Ramos (cell line): ENCODE data around the gene BTNL9.
"Not testable (repeated sequence)": the region's sequence is repeated elsewhere in the genome, so short reads cannot be mapped to it uniquely, and the experiment has no call there.

ENCODE experiments used
- in situ Hi-C: fragments of 300-500 bp; cut with MboI; formaldehyde crosslinking; loops from one replicate; pipeline ENCODE4 v1.14.3; 2022; ENCODE audit warnings: low sequenced_read_pairs; ENCODE audit not compliant: unreplicated experiment

The BTNL9 gene

DNA sequence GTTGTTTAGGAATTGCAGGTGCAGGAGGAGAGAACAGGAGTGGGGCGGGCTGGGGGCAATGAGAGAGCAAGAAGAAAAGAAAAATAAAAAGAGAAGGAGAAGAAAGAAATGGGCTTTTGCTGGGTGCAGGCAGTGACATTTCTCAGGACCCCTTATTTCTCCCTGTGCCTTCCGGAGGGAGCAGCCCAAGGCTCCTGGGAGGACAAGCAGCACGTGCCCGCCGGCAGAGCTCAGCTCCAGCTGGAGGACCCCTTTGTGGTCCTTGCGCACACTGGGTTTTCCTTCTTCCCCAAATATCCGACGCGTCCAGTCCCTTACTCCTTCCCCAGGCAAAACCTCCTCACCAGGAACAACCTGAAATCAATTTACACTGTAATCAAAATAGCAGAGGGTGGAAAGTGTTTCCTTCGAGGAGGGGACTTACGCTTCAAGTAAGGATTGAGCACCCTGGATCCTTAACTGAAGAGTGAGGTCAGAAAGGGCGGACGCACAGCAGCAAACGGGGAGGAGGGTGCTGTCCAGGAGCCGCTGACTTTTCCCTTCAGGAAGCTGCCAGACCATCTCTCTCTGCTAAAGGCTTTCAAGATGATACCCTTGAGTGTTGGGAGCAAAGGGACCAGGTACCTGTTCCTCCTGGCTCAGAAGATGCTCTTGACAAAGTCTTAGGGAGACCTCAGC lies 2.1 kb downstream of the BTNL9 start:
- in situ Hi-C loops = no loop called here

DNA sequence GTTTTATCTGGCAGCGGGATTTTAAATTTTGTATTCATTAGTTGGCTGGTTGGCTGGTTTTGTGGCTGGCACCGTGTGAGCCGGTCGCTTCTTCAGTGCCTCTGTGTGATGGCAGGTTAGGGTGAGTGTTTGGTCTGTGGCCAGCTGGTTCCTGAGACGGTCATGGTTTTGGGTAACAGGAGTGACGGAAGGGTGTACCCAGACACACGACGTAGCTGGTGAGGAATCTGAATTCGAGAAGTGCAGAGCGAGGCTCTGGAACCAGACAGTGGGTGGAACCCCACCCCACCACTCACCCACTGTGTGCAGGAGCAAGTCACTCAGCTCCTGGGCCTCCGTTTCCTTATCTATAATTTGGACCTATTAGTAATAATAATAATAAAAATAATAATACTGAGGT lies 2.7 kb downstream of the BTNL9 start:
- in situ Hi-C loops = no loop called here

DNA sequence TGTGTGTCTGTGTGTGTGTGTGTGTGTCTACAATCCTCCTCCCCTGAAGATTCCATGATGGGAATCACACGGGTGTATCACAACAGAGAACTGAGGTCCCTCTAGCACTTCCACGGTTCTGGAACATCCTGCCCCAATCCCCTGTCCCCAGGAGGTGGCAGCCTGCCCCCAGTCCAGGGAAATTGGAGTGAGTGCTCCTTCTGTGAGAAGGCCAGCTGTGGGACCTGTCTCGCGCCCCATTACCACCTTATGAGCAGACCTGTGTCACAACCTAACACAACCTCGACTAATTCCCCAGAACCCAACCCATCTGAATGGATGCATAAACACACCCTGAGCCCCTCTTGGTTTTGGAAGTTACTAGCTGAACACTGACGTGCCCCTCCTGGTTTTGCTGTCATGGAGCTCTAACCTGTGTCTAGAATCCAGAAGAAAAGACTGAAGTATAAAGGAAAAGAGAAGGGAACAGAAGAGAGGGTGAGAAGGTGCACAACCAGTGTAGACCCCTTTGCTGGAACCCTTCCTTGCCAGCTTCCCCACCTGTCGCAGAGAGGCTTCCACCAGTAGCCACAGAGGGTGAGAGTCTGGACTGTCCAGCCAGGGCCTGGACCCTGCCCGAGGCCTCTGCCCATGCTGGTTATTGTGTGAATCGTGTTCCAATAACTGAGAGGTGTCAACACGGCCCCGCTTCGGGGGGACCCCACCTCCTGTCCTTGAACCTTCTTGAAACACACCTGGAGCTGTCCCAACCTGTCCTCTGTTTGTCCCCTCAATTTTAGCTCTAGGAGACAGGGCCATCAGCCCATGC lies 3.4 kb downstream of the BTNL9 start:
- in situ Hi-C loops = no loop called here

DNA sequence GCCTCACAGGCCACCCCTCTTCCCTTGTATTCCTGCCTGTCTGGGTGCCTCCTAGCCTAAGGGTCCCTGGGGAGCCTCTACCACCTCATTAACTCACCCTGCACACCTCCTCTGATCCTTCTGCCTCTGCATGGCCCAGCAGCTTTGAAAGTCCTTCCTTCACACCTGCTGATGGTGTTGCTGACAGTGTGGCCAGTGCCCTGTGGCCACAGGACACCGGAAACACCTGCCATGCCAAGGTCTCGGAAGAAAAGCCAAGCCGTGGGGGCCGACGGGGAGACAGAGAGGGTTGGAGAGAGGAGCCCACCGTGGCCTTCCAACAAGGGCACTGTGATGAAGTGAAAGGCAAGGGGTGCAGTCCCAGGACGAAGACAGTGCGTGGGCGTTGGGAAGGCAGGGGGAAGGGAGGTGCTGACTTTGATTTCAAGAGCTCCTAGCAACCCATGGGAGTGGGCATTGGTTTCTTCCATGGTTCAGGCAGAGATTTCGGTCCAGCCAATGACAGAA lies 4.1 kb downstream of the BTNL9 start:
- in situ Hi-C loops = no loop called here

DNA sequence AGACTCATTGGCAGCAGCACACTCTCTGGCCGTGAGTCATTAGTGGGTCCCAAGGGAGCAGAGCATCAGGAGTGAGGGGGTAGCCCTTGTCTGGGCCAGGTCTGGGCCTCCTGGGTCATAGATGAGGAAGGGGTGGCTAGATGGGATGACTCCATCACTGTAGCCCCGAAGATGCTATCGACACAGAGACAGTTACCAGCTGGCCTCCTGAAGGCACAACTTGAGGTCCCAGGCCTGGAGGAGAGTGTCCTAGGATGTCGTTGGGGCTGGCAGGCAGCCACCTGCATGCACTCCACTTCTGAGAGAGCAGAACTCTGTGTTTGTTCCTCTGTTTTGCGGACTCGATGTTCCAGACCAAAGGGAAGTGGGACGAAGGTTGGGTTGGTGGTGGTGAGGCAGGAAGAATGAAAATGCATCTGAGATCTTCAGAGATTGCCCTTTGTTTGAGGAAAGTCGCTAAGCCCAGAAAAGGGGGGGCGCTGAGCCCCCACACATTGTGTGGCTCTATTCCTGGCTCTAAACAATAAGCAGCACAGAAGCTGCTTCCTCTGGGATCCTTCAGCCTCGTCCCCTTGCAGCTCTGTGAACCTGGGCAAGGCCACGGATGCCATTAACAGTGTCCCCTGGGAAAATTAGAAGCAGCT lies 4.7 kb downstream of the BTNL9 start:
- in situ Hi-C loops = no loop called here

DNA sequence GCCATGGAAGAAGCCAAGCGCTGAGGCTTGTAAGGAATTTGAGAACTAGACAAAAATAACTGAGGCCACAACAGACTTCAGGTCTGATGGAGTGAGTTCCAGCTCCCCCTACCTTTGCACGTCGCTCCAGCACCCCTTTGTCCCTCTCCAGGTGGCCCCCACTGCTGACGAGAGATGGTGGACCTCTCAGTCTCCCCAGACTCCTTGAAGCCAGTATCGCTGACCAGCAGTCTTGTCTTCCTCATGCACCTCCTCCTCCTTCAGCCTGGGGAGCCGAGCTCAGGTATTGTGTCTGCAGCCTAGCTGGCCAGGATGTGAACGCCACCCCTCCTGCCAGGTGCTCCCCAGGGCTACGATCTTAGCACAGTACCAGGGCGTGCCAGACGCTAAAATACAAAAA lies 5.2 kb downstream of the BTNL9 start:
- in situ Hi-C loops = no loop called here

DNA sequence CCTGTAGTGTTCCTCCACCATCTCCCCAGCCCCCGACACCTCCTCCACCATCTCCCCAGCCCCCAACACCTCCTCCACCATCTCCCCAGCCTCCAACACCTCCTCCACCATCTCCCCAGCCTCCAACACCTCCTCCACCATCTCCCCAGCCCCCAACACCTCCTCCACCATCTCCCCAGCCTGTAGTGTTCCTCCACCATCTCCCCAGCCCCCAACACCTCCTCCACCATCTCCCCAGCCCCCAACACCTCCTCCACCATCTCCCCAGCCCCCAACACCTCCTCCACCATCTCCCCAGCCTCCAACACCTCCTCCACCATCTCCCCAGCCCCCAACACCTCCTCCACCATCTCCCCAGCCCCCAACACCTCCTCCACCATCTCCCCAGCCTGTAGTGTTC lies 5.8 kb downstream of the BTNL9 start:
- in situ Hi-C loops = not testable (repeated sequence)

DNA sequence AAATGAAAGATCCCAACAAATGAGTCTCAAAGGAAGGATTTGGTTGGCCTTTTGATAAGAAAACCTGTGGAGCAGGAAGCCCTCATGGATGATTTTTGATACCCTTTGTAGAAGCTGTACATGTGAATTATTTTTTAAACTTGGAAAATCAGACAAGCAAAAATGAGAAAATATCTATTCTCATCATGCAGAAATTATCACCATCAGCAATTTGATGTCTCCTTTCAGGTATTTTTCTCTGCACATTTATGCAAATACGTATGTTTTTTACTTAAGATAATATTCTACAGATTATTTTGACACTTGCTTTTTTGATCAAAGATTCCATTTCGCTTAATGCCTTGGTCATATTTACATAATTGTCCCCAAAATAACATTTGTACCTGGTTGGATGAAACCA lies 7.2 kb downstream of the BTNL9 start:
- in situ Hi-C loops = no loop called here

DNA sequence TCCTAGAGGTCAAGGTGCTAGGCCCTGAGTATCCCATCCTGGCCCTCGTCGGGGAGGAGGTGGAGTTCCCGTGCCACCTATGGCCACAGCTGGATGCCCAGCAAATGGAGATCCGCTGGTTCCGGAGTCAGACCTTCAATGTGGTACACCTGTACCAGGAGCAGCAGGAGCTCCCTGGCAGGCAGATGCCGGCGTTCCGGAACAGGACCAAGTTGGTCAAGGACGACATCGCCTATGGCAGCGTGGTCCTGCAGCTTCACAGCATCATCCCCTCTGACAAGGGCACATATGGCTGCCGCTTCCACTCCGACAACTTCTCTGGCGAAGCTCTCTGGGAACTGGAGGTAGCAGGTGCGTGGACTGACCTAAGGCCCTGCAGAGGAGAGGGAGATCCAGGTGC lies 7.9 kb downstream of the BTNL9 start:
- in situ Hi-C loops = no loop called here

DNA sequence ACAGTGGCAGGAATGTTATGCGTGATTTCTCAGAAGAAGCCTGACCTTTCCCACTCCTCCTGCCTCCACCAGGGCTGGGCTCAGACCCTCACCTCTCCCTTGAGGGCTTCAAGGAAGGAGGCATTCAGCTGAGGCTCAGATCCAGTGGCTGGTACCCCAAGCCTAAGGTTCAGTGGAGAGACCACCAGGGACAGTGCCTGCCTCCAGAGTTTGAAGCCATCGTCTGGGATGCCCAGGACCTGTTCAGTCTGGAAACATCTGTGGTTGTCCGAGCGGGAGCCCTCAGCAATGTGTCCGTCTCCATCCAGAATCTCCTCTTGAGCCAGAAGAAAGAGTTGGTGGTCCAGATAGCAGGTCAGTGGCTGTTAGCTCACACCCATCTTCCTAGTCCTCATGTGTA lies 9.9 kb downstream of the BTNL9 start:
- in situ Hi-C loops = no loop called here

DNA sequence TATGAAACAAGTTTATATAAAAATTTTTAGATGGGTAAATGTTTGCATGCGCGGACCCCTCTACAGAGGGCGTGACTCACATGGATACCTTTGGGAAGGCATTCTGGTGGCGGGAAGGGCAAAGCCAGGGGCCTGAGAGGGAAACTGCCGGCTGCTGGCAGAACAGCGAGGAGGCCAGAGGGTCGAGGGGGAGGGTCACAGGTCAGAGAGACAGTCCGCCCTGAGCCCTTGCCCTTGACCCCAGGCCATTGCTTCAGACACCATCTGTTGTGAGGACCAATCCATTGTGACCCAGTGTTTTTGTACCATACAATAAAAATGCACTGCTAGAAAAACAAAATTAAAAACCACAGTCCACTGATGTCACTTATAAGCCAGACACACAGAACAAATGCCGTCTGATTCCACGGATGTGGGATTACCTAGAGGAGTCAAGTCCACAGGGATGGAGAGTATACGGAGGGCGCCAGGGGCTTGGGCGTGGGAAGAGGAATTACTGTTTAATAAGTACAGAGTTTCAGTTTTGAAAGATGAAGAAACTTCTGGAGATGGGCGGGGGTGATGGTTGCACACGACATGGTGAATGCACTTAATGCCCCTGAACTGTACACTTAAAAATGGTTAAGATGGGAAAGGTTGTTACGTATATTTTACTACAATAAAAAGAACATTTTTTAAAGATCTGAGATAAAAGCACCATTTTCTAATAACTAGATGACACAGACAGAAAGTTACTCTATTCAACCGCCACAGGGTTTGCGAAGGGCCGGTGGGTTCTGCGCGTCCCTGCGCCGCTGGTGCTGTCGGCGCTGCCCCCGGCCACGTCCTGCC lies 12.0 kb downstream of the BTNL9 start:
- in situ Hi-C loops = no loop called here

DNA sequence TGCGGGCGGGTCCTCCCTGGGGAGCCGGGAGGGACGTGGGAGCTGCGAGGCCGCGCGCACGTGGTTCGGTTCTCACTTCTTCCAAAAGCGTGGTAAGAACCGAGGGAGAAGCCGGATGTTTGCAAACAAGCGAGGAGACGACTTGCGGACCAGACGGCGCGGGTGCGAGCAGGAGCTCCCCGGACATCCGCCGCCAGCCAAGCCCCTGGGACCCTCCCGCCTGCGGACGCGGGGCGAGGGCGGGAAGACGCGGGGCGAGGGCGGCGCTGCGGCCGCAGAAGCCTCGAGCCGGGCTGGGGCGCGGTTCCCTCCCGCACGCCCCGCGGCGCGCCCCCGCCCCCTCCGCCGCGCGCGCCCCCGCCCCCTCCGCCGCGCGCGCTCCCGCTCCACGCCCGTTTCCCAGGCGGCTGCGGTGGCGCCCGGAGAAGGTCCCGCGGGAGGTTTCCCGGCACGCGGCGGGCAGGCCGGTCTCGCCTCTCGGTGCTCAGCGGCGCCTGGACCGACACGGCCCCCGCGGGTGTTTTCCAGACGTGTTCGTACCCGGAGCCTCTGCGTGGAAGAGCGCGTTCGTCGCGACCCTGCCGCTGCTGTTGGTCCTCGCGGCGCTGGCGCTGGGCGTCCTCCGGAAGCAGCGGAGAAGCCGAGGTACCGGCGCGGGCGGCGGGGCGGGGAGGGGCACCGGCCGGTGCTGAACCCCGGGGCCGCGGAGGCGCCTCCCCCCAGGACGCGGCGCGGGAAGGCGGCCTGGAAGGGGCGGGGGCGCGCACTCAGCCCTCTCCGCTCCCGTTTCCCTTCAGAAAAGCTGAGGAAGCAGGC lies 12.8 kb downstream of the BTNL9 start:
- in situ Hi-C loops = no loop called here

DNA sequence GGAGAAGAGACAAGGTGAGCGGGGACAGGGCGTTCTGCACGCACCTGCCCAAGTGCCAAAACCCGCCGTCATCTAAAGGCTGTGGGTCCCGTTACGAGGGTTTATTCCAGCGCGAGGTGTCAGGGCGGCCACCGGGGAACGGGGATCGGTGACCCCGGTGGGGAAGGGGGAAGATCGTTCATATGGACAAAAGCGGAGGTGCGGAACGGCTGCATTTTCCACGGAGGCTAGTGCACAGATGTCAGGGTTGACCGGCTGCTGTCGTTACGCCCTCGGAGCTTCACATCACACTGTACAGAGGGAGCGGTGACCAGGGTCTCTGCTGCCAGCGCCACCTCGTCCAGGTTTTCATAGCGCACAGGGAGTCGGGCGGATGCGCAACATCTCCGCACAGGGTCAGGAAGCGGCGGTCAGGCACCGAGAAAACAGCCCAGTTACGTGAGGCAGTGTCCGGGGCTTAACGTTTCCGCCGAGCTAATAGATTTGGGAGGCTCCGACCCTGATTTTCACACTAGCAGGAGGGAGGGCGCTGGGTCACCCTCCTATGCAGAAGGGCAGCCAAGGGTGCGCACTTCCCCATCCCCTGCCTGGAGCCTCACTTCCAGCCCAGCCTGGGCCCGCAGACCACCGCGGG lies 13.5 kb downstream of the BTNL9 start:
- in situ Hi-C loops = no loop called here

DNA sequence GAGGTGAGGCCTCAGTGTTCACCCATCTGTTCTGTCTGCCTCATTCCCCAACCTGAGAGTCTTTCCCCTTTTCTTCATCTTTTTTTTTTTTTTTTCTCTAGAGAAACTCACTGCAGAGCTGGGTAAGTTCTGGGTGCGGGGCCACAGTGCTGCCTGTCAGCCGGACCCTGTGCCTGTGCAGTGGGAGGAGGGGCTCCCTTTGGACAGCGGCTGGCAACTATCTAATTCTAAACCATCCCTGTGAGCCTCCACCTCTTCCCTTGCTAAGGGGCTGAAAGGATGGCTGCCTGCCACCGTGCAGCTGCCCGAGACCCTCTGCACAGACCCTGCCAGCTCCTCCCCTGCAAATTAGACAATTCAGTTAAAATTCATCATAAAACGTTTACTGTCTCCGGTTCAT lies 14.1 kb downstream of the BTNL9 start:
- in situ Hi-C loops = no loop called here

DNA sequence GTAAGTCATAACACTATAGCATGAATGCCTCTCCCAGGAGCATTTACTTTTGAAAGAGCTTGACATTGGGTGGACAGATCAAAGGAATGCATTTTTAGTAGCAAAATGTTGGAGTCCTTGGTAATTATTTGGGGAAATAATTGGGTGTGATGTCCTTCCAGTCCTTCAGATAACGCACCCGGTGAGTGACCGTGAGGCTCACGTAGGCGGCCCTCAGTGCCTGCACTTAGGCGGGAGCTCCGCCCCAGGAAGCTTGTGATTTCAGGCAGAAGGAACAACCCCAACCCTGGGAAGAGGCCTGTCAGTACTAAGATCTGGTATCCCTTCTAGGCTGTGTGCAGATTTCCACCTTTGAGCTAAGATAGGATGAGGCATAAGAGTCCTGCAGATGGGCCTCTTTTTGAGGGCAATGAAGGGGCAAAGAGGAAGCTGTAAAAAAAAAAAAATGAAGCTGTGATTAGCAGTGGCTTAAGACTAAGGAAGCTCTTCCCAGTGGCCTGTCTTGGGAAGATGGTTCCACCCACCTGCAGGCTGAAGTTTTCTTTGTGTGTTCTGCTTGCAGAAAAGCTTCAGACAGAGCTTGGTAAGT lies 14.9 kb downstream of the BTNL9 start:
- in situ Hi-C loops = no loop called here

DNA sequence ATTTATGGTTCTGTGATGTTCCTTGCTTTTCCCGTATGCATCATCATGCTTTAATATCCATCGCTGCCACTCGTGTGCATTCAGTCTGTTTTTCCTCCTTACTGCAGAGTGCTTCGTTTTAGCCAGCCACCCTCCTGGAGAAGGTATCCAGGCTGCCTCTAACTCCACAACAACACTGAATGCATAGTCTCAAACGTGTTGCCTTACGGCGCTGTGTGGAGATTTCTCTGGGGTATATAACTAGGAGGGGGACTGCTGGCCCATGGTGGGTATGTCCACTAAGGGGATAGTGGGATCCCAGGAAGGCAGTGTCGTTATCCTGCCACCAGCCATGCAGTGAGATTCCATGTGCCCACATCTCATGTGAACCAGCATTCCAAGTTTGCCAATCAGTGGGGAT lies 16.4 kb downstream of the BTNL9 start:
- in situ Hi-C loops = no loop called here

DNA sequence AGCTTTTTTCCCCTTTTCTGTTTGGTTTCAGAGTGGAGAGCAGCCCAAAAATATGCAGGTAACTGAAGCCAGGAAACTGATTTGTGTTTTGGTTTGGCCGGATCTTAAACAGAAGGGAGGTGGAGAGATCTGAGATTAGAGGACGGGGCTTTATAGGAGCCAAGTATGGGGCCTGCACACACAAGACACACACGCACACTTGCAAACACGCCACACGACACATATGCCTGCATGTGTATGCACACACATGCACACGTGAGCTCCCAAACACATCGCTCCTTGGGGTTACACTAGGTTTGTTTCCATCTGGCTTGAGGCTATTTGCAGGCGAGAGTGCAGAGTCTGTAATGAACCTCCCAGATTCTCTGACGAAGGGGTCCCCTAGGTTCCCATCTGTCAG lies 18.3 kb downstream of the BTNL9 start:
- in situ Hi-C loops = no loop called here

DNA sequence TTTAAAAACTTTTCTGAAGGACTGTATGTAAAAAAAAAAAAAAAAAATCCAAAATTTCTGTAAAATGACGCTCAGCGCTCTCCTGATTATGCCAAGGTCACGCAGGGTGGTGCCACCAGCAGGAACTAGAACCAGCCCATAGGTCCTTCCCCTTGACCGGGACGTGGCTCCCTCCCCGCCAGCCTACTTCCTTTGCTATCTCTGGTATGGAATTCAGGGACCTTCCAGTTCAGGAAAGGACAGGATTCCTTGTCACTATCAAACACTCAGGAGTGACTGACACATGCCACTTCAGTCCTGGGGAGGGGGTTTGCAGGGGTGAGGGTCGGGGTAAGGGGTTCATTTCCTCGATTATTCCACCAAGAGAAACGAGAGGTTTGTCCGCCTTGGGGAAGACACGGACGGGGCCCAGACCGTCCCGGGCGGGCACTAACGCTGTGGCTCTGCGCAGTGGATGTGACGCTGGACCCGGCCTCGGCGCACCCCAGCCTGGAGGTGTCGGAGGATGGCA lies 18.8 kb downstream of the BTNL9 start:
- in situ Hi-C loops = no loop called here
